ENCODE results near the gene HUNK.

The HUNK gene

DNA sequence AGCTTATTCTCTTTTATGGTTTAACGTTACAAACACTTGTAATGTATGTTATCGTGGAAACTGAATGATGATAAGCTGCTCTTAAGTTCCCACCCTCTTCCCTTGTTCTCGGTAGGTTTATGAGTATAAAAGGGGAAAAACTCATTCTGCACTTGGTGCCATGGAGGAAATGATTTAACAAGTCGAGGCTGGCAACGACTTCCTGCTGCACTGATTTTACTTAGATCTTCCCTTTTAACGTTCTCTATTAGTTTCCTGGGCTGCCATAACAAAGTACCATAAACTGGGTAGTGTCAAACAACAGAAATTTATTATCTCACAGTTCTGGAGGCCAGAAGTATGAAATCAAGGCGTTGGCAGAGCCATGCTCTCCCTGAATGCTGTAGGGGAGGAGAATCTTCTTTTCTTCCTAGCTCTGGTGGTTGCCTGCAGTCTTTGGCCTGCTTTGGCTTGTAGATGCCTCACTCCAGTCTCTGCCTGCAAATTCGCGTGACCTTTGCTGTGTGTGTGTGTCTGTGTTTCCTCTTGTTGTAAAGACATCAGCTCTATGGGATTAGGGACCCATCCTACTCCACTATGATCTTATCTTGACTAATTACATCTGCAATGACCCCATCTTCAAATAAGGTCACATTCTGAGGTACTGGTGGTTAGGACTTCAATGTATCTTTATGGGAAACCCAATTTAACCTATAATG, 26.3 kb downstream of the HUNK start:
- no peak for DNase-seq

GRCh38 chr21:31900121-31900895, 27.5 kb downstream of the HUNK start:
- DNase-seq = no peak

- DNase-seq = no peak
Observed at GRCh38 chr21:31901315-31901714, 28.5 kb downstream of the HUNK start.

- no peak for DNase-seq
Observed at GRCh38 chr21:31902438-31902837, 29.6 kb downstream of the HUNK start.

GRCh38 chr21:31903896-31904295, 31.1 kb downstream of the HUNK start:
- DNase-seq = no peak

DNA sequence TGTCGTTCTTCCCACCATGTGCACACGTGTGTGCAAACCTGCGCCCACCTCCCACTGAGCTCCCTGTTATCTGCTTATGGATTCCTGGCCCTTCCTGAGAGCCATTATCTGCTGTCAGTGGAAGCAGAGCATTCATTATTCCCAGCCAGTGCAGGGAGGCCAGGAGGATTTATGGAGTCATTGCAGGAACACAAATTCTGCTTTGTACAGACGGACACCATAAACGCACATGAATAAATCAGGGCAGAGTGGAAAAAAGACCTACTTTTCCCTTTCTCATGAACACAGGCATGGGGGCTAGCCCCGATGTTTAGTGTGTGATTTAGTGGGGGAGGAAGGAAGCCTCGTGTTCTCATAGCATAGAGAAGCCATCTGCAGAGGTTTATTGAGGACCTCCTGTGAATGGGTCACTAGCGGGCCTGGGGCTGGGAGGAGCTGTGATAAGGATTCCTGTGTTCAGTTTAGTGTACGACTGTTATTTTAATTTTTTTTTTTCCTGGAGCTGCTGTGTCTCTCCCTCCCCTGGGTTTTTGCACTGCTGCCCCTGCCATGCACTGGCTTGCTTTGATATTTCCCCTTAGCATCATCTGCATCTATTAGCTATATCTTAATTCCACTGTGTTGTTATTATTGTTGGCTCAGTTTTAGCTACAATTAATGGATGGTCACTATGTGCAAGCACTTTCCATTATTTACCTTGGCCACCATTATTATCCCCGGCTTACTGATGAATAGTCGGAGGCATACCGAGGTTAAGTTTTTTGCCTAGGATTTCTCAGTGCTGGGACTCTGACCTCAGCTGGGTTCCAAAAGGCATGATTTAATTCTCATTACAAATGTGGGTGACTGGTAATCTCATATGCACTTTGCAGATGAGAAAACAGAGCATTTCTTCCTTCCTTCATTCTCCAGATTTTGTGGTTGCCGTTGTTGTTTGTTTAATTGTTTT, 33.0 kb downstream of the HUNK start:
- peak; percentile 35 for DNase-seq

DNA sequence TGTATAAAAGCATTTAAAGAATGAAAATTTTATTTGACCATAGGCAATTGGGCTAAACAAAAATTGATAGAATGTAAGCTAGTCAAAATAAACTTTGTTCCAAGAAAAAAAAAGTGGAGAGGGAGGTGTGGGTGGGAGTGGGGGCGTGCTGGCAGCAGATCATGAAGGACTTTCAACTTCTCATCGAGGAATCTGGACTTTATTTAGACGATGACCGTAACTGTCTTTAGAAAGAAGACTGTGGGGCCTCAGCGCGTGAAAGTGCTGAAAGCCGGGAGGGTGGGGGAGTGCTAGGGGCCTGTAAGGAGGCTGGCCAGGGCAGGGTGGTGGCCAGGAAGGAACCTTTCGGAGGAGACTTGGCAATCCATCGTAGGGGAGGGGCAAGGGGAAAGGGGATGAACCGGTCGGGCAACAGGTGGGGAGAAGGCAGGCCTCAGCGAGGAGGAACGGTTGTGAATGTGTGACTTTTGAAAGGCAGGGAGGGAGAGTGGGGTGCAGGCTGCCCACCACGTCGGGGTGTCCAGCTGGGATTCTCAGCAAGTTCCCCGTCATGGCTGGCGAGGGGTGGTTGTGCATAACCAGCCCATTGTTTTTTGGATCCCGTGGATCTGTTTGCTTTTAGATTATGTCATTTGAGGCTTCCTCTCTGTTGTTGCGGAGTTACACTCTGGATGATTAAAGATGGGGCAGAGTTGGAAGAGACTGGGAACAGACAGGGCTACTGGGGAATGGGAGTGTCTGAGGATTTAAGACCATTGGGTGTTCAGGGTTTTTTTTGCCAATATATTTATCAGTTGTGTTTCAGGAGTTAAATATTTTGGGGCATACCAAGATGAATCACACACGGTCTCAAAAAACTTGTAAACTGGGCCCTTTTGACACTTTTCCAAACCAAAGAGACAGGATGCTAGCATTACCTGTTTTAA, 35.5 kb downstream of the HUNK start:
- peak; percentile 89 for DNase-seq

DNA sequence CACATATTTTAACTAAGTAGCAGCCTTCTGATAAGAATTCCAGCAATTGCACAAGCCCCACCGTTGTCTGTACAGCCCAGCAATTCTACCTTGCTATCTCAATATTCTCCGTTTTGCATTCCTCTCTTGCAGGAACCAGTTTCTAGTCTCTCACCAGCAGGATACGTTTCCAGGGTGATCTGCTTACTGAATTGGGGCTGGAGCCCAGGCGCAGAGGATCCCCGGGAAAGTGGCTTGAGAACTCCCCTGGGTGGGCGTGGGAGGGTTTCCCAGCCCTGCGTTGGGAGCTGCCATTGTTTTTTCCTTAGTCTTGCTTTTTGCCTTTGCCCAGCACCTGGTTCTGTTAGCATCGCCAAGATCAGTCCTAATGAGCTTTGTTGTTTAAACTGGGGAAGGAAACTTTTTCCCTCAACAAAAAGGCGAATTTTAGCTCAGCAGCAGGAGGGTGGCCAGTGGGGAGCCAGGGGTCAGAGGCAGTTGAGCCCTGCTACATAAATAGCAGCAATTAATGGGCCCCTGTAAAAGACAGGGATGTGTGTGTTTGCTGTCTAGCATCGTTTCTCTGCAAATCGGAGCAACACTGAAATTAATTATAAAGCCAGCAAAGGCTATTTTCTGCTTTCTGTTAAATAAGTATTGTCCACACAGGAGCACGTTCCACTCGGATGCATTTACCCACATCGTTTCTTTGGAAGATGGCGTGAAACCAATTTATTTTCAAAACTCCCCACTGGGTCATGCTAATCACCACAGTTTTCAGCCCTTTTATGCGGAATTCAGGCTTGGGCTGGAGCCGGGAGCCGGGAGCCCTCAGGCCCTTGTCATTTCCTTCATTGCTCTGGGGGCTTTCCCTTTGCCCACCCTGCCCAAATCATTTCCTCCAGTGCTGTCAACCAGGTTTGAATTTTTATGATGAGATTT, 36.6 kb downstream of the HUNK start:
- peak; percentile 47 for DNase-seq

- no peak for DNase-seq
Observed at GRCh38 chr21:31910074-31910470, 37.3 kb downstream of the HUNK start.

- peak; percentile 83 for DNase-seq
Observed at GRCh38 chr21:31911138-31911907, 38.5 kb downstream of the HUNK start.

GRCh38 chr21:31912501-31912900, 39.7 kb downstream of the HUNK start:
- no peak for DNase-seq

DNA sequence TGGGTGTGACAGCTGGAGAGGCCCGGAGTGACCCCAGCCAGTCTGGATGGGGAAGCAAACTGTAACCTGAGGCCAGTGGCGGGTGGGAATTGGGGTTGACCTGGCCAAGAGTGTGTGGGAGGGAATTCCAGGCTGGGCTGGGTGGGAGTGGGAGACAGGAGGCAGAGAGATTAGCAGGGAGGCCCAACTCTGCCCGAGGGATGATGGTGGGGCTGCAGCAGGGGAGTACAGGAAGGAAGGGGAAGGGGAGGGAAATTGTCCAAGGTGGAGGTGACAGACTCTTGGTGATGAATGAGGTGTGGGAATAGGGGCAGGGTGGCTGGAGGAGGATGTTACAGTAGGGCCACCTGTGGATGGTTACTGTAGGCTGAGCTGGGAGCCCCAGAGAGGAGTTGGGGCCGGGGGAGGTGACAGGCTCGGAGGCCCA, 40.4 kb downstream of the HUNK start:
- DNase-seq = no peak

DNA sequence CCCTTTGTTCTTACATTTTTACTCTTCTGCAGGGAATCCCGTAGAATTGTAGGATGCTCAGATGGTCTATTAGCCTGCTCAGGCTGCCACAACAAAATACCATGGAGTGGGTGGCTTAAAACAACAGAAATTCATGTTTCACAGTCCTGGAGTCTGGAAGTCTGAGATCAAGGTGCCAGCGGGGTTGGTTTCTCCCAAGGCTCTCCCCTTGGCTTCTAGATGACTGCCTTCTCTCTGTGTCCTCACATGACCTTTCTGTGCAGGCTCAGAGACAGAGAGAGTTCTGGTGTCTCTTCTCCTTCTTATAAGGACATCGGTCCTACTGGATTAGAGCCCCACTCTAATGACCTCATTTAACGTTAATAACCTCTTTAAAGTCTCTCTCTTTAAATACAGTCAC, 41.7 kb downstream of the HUNK start:
- DNase-seq = no peak

GRCh38 chr21:31915566-31915965, 42.7 kb downstream of the HUNK start:
- DNase-seq = no peak

DNA sequence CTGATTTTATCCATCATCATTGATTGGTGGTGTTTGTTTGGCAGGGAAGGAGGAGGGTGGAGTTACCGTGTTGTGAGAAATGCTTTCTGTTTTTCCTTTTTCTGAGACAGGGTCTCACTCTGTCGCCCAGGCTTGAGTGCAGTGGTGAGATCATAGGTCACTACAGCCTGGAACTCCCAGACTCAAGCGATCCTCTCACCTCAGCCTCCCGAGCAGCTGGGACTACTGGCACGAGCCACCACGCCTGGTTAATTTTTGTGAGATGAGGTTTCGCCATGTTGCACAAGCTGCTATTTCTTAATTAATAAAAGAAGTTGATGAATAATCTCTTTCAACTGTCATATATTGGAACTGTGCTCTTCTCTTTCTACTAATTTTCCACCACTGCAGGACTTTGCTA, 44.3 kb downstream of the HUNK start:
- no peak for DNase-seq

- no peak for DNase-seq
Observed at GRCh38 chr21:31918250-31918775, 45.5 kb downstream of the HUNK start.

- no peak for DNase-seq
Observed at GRCh38 chr21:31920275-31920674, 47.5 kb downstream of the HUNK start.

GRCh38 chr21:31921079-31921478, 48.3 kb downstream of the HUNK start:
- peak; percentile 55 for DNase-seq

DNA sequence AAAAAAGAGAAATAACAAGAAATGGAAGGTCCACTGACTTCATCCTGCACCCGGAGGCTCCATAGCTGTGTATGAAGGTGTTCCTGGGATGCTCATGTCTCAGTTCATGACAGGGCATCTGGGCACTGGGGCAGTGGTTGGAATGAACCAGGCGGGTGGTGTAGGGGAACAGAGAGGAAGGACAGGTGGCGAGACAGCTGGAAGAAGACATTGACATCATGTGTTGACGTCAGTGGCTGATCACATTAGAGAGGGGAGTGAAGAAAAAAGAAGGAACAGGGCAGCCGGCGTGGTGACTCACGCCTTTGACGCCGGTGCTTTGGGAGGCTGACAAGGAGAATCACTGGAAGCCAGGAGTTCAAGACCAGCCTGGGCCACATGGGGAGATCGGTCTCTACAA, 50.1 kb downstream of the HUNK start:
- no peak for DNase-seq

DNA sequence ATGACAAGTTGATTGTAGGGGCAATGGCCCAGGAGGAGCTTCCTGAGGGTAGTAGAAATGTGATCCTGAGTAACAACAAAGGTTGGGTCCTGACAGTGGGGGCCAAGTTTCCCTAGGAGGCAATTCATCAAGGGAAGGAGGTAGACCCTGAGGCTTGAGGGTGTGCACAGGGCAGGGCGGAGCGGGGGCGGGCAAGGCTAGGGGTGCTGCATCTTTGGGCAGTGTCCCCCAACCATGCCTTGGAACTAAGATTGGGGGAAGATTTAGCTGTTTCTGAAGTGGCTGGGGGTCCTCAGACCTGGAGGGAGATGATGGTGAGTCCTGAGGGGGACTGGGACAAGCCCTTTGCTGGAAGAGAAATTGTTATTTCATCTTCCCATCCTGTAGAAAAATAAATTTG, 50.9 kb downstream of the HUNK start:
- DNase-seq = no peak

All from fibroblast of upper back skin (primary cell).